Skin of body (tissue), 2 donors: ENCODE measurements around the gene PNMA8A. TPM values are rescaled to one million over a fixed set of nuclear protein-coding genes. Genes with fewer than 3 reads are reported as not detected.

Experiments used
- DNase-seq: peaks from one replicate; lab custom pipeline; 2025; lab: John Stamatoyannopoulos, UW
- total RNA-seq: library from RNA; depleted of rRNA; stranded (reverse); fragments of >200 nt; gene quantifications from one replicate; pipeline ENCODE4 v1.2.3, GENCODE V29; 2014

PNMA8A gene
- total RNA-seq, 1 donor from 2014 or later, result 17.3 TPM

GRCh38 chr19:46492841-46493235, 21.5 kb upstream of the PNMA8A start:
- no peak for DNase-seq

- no peak for DNase-seq
These were observed 20.8 kb upstream of the PNMA8A start for GRCh38 chr19:46491975-46492682.

DNA sequence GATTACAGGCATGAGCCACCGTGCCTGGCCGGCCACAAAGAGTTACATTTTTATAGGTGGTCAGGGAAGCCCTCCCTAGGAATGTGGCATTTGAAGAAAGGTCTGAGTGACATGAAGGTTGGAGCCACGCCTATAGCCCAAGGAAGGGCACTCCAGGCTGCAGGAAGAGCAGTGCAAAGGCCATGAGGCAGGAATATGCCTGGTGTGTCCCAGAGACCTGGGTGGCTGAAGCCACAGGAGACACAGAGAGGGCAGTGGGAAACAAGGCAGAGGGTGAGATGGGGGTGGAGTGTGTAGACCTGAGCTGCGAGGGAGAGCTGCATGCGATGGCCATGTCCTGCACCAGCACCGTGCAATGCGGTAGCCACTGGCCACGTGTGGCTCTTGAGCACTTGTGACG, 19.4 kb upstream of the PNMA8A start:
- DNase-seq, result no peak

- peak; percentile 77 for DNase-seq
These were observed 18.3 kb upstream of the PNMA8A start for GRCh38 chr19:46489445-46490272.

- DNase-seq, result no peak
These were observed 17.2 kb upstream of the PNMA8A start for GRCh38 chr19:46488551-46488950.

DNA sequence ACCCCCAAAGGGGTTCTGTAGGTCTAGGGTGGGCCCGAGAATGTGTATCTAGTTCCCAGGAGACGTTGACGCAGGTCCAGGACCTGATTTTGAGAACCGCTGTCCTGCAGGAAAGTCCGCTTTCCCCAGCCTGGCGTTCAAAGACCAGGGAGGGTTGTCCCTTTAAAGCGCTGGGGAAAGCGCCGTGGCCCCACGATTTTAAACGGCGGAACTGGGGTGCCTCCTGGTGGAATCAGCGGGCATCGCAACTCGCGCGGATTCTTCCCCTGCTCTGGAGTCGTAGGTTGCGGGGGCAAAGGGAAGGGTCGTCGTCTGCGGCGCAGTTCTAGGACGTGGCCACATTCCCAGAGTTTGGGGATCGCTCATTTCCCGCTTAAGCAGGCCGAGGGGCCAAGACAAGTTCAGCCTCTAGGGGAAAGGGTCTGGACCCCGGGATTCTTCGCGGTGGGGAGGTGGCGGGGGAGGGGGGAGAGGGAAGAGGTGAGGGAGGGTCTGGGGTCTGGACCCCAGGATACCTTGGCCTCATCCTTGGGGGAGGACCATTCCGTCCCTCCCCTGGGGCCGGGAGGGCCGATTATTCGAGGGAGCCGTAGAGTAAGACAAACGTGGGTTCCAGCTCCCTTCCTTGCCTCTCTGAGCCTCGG, 16.6 kb upstream of the PNMA8A start:
- peak; percentile 70 for DNase-seq

DNA sequence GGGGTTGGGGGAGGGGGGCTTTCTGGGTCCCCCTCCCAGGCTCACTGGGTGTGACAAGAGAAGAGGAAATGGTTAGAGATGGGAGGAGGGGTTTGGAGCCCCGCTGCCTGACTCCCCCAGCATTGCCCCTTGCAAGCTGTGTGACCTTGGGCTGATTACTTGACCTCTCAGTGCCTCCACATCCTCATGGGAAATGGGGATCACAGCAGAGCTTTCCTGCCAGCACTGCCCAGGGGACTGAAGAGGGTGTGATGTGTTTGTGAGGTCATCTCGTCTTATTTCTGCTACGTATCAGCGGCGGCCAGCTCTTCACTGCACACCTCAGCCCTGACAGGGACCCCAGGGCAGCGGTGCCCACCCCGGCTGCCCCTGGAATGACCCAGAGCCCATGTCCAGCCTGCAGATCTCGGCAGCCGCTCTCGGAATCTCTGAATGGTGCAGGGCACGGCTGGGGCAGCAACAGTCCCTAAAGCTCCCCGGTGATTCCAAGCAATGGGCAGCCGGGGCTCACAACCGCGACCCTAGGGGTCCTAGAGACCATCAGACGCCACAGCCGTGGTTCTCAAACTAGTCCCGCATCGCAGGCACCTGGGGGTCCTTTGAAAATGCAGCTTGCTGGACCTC, 15.9 kb upstream of the PNMA8A start:
- DNase-seq, result no peak

GRCh38 chr19:46486358-46486757, 15.0 kb upstream of the PNMA8A start:
- DNase-seq, result no peak

DNA sequence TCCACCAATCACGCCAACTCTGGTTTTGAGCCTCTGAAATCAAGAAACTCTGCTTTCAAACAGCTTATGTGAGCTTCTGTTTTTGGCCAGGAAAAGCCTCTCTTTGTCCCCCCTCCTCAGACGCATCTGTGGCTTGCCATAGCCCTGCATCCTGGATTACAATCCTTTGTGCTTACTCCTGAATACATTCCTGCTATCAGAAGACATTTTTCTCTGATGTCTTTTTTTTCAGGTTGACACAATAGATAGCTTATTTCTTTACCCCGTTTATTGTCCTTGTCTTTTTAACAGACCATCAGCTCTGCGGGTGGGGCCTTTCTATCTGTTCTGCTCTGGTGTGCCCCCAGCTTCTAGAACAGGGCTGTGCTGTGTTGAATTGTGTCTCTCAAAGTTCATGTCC, 13.3 kb upstream of the PNMA8A start:
- DNase-seq, result no peak

DNA sequence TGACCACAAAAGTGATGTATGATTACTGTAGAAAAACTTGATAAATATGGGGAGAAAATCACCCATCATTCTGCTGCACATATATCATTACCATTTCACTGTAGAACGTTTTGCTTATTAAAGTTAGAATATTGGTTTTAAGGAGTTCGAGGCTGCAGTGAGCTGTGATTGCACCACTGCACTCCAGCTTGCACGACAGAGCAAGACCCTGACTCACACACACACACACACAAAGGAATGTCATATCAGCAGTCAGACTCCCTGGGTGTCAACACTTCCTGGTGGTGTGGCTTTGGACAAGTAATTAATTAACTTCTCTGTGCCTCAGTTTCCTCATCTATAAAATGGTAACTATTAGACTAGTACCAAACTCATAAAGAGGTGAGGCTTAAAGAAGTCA, 11.3 kb upstream of the PNMA8A start:
- no peak for DNase-seq

DNA sequence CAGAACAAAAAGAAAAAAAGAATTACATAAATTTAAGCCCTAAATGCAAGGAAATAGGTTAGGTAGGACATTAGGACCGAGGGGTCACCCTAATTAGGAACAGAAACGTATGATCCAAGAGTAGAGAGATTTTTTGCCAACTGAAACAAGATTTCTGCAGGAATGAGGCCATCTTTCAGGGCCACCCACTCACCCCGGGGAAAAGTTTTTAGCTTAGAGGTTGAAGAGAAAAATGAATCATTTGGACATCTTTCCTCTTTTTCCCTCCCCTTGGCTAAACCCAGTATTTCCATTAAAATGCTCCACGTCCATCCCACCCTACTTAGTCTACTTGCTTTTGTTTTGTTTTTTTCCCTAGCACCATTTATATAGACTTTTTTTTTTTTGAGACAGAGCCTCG, 10.6 kb upstream of the PNMA8A start:
- DNase-seq, result peak; percentile 87

GRCh38 chr19:46481223-46481848, 10.0 kb upstream of the PNMA8A start:
- DNase-seq, result peak; percentile 66

DNA sequence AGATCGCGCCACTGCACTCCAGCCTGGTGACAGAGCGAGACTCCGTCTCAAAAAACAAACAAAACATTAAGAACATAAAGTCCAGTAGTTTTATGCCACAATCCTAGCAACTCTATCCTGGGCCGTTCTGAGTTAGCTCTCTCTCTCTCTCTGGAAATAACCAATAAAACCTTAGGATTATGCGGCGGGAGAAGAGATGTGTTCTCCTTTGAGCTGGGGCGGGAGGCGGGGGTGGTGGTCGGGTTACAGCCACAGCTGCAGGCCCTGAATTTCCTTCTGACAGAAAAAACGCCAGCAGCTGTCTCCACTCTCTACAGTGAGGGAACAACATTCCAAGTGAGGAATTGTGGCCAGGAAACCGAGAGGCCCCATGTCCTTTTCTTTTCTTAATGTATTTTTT, 9.1 kb upstream of the PNMA8A start:
- DNase-seq, result peak; percentile 95

GRCh38 chr19:46478356-46478986, 7.1 kb upstream of the PNMA8A start:
- DNase-seq, result peak; percentile 38

DNA sequence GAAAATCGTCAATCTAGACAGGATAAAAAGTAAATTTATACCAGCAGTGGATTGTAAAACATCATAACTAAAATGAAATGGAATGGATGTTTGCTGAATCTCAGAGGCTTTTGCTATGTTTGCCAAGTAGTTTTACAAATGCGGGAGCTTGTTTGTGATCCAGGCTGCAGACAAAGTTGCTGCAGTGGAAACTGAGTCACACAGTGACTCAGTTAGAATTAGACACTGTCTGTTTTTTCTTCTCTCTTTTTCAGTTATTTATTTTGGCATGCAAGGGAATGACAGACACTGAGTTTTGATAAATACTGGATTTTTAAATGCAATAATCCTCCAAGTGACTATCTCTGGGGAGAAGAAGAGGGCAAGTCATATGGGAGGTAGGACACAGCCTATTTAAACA, 4.6 kb upstream of the PNMA8A start:
- no peak for DNase-seq

- DNase-seq, result no peak
These were observed 2.8 kb upstream of the PNMA8A start for GRCh38 chr19:46474211-46474610.

DNA sequence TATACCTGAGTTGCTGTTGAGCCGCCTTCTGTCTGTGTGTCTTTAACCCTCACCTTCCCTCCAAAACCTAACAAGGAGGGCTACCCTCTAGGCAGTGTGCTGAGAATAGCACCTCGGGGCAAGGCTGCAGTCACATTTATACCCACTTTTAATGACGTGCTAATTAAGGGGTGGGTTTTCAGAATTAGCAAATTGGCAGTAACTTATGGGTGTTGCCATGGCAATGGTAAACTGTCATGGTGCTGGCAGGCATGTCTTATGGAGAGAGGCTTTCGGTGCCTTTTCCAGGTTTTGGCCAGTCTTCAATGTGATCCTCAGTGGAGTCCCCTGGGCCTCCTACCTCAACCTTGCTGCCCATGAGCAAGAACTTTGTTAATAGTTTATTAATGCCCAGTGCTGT, 1.2 kb upstream of the PNMA8A start:
- DNase-seq, result no peak

DNA sequence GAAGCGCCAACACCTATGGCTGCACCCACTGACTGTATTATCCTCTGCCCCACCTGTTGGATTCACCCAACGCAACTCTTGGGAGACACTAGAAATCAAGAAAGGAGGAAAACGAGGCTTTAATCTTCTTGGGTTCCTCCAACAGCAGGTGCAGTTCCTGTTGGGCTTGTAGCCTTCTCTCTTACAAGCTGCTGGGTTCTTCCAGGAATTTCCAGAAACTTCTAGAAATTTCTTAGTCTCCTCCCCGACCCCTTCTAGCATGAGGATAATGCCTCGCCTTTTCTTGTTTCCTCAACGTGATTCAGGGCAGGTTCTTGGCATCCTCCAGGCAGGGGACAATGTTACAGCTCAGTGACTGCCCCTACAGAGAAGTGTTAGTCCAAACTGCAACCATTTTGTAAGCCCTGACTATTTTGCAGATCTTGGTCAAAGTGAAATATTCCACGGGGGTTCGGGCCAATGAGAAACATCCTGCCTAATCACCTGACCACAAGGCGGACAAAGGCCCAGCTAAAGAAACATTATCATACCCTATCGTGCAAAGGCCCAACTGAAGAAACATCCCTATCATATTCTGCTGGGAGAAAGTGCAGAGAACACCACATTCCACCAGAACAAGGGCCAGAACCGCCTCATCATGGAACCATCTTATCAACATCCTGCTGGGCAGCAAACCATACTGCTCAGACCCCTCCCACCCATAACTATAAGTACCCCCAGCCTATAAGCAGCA, 614 bp upstream of the PNMA8A start:
- no peak for DNase-seq

GRCh38 chr19:46470376-46470775, 987 bp downstream of the PNMA8A start:
- no peak for DNase-seq

DNA sequence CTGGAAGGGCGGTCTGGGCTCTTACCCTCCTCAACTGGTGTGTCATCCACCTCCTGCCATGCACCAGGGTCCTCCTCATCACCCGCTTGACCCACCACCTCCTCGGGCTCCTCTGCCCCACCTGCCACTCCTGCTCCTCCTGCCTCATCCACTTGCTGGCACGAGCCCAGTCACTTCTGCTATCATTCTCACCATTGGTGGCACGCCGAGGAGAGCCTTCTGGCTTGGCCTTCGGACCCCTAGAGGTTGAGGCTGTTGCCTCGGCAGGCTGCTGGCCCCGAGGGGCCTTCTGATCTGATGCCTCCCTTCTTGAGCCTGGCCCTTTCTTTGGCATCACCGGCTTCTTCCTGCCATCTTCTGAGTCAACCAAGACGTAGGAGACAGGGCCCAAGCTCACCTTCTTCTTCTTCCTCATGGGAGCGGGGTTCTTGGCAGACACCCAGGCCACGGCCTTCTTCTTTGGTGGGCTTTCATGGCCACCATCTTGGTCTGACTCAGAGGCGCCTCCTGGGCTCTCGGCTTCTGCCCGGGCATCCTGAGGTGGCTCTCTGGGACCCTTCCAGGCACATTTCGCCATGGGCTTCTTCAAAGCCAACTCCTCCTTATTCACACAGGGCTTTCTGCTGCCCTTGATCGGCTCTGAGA, 1.7 kb downstream of the PNMA8A start:
- no peak for DNase-seq
